Stimulated activated naive CD8-positive, alpha-beta T cell treated with anti-CD3 and anti-CD28 coated beads, Interleukin-15, Interleukin-2, amounts not matched to agents 100 ng/mL and 50 ng/mL, for 24 hours (primary cell): Measurements from ENCODE around the gene PPP6R1.

ENCODE experiments used
- H3K27ac Mint-ChIP-seq: one replicate; pipeline ENCODE4 v1.8.0; 2021; ENCODE audit warnings: mild to moderate bottlenecking, mixed read lengths
- H3K27me3 Mint-ChIP-seq: one replicate; pipeline ENCODE4 v1.8.0; 2021; ENCODE audit warnings: mixed read lengths
- H3K36me3 Mint-ChIP-seq: one replicate; pipeline ENCODE4 v1.8.0; 2021; ENCODE audit warnings: low read depth, mixed read lengths
- H3K4me1 Mint-ChIP-seq: one replicate; pipeline ENCODE4 v1.8.0; 2021; ENCODE audit warnings: low read depth, mixed read lengths
- H3K4me3 Mint-ChIP-seq: one replicate; pipeline ENCODE4 v1.8.0; 2021; ENCODE audit warnings: mild to moderate bottlenecking, mixed read lengths
- H3K9me3 Mint-ChIP-seq: one replicate; pipeline ENCODE4 v1.8.0; 2021; ENCODE audit warnings: mixed read lengths

The PPP6R1 gene

DNA sequence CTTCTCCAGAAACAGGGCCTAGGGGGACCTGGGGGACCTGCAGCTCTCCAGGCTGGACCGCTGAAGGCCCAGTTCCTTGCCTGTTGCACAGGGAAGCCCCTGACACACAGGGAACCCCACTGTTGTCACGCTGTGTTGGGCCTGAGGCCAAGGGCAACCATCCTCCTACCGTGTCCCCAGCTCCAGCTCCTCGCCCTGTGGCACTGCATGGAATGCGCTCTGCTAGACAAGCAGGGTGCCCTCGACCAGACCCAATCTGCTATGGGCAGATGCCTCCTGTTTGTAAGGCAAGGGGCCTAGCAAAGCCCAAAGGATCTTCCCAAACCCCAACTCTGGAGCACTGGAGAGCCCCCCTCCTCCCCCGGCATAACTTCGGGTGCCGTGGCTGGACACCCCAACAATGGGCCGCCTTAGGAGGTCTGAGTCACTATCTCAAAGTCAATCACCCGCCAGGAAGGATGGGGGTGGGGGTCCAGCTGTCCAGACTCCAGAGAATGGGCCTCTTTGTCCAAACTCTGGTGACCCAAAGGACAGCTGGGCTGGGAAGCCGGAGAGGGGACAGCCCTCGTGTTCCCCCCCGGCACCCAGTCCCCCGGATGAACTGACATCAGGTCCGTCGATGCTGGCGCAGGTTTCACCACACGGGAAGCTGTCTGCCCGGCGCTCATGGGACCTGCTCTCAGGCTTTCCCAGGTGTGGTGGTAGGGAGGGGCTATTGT, 28.7 kb upstream of the PPP6R1 start:
- H3K27ac Mint-ChIP-seq, result no peak overlapping the region
- no peaks in the 10 kb centered on the region for H3K27me3 Mint-ChIP-seq
- no peak overlapping the region for H3K4me3 Mint-ChIP-seq
- peaks cover 17% of the 10 kb centered on the region for H3K4me1 Mint-ChIP-seq
- H3K36me3 Mint-ChIP-seq, result no peaks in the 10 kb centered on the region
- H3K9me3 Mint-ChIP-seq, result no peaks in the 10 kb centered on the region

DNA sequence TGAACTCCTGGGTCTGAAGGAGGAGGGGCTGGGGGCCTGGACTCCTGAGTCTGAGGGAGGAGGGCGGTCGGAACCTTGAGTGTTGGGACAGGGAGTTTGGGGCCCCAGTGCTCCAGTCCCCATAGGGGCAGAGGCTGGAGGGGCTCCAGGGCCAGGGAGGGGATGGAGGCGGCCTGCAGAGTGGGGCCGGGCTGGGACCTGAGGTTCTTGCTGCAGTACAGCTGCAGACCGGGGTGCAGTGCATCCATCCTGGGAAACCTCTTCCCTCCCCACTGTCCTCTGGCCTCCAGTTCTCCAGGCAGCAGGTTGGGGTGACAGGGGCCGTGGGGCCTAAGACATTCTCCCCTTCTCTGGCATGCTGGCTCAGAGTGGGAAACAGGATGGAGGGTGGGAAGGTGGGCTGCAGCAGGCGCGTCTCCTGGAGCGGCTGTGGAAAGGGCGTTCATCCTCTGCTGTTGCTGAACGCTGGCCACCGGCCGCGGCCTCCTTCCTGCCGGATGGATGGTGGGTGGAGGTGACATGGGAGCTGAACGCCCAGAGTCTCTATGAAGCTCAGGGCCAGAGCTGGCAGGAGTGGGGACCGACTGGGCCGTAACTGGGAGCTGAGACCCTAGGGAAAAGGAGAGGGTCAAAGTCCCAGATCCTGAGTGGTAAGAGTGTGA, 26.5 kb upstream of the PPP6R1 start:
- peaks cover 20% of the 10 kb centered on the region for H3K4me1 Mint-ChIP-seq
- H3K27me3 Mint-ChIP-seq, result no peaks in the 10 kb centered on the region
- H3K27ac Mint-ChIP-seq, result no peak overlapping the region
- no peaks in the 10 kb centered on the region for H3K9me3 Mint-ChIP-seq
- H3K36me3 Mint-ChIP-seq, result no peaks in the 10 kb centered on the region
- H3K4me3 Mint-ChIP-seq, result no peak overlapping the region

DNA sequence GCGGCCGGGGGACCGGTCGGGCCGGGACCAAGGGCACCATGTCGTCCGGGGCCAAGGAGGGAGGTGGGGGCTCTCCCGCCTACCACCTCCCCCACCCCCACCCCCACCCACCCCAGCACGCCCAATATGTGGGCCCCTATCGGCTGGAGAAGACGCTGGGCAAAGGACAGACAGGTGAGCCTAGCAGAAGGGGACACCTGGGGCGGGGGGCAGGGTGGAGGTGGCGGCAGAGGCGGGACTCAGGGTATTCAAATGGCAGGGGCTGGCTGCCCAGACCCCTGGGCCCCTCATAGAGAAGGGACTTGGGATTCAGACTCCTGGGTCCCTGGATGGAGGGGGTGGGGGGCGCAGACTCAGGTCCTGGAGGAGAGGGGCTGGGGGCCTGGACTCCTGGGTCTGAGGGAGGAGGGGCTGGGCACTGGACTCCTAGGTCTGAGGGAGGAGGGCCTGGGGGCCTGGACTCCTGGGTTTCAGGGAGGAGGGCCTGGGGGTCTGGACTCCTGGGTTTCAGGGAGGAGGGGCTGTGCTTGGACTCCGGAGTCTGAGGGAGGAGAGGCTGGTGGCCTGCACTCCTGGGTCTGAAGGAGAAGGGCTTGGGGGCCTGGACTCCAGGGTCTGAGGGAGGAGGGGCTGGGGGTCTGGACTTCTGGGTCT, 25.7 kb upstream of the PPP6R1 start:
- H3K4me3 Mint-ChIP-seq, result no peak overlapping the region
- no peak overlapping the region for H3K27ac Mint-ChIP-seq

DNA sequence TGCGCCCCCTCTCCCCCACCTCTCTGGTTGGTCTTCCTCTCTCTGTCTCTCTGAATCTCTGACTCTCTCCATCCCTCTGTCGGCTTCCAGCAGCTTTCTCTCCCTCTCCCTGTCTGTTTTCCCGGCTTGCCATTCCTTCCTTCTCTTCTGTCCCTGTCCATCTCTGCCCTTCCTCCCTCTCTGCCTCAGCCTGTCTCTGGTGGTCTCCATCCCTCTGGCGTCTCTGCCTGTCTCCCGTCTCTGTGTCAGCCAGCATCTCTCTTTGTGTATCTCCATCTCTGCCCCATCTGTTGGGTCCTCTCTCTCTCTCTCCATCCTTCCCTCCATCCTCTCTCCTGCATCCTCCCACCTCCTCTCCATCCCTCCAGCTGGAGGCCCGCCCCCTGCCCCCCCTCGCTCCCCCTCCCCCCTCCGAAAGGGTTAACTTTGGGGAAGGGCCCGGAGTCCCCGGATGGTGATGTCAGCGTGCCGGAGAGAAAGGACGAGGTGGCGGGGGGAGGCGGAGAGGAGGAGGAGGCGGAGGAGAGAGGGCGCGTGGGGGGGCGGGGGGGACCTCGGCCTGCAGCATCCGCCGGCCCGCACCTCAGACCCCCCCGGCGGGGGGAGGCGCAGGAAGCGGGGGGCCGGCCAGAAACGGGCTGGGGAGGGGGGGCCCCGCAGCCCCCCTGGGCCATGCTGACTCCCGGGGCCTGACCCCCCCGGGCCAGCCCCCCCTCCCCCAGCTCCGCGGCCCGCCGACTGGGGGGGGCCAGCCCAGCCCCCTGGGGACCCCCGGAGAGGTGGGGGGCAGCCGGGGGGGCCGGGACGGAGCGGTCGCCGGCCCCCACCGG, 24.9 kb upstream of the PPP6R1 start, which contains the start of gene BRSK1:
BRSK1 (plus strand) TSS at position 450 of the 830 bp plus-strand sequence. CDS start 446 bp downstream, outside the sequence.
- Mint-ChIP-seq H3K4me3 (peak within 1 kb of the TSS; percentile 0), H3K4me1 (peaks cover 31% of the 10 kb centered on the region), H3K9me3 (no peaks in the 10 kb centered on the region), H3K27ac (peak within 1 kb of the TSS; percentile 13), H3K27me3 (no peaks in the 10 kb centered on the region), H3K36me3 (peaks cover 4% of the 10 kb centered on the region)

More for the DNA sequence above, 25.7 kb upstream of the PPP6R1 start:
- H3K27me3 Mint-ChIP-seq, result no peaks in the 10 kb centered on the region
- H3K4me1 Mint-ChIP-seq, result peaks cover 25% of the 10 kb centered on the region
- peaks cover 4% of the 10 kb centered on the region for H3K36me3 Mint-ChIP-seq
- no peaks in the 10 kb centered on the region for H3K9me3 Mint-ChIP-seq

DNA sequence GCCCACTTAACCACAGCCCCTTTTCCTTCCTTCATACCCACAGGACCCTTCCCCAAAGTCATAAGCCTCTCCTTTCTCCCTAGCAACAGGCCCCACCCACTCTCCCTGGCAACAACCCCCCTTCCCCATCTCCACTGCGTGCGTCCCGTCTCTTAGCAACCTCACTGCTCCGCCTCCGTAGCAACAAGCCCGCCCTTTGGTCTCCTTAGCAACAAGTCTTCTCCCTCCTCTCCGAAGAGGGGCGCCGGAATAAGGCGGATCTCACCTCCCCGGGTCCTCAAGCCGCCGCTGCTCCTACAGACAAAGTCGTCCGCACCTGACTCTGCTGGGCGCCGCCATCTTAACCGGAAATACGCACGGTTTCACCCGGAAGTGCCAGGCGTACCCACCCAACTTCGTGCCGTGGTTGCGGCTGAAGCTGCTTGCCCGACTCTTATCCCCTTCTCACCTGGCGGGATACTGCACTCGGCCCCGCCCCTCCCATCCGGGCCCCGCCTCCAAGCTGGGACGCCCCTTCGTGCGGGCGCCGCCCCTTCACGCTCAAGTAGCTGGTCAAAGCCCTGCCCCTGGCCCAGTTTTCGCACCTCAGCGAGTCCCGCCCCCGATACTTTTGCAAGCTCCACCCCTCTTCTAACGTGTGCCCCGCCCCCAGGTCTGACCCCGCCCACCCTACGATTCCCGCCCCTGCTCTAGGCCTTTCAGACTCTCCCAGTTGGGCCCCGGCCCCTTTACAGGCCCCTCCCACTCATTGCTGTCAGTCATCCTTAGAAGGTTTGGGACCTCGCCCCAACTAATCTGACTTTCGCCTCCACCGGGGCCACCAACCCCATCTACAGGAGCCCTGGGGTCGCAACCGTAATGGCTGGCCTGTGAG, 21.2 kb upstream of the PPP6R1 start, which contains the start of gene HSPBP1:
HSPBP1 (minus strand) TSS at position 341 of the 874 bp plus-strand sequence. CDS start 502 bp downstream, outside the sequence.
- no peaks in the 10 kb centered on the region for H3K9me3 Mint-ChIP-seq
- H3K27ac Mint-ChIP-seq, result peak within 1 kb of the TSS; percentile 98
- peaks cover 28% of the 10 kb centered on the region for H3K36me3 Mint-ChIP-seq
- H3K27me3 Mint-ChIP-seq, result no peaks in the 10 kb centered on the region
- H3K4me1 Mint-ChIP-seq, result peaks cover 52% of the 10 kb centered on the region
- H3K4me3 Mint-ChIP-seq, result peak within 1 kb of the TSS; percentile 94

DNA sequence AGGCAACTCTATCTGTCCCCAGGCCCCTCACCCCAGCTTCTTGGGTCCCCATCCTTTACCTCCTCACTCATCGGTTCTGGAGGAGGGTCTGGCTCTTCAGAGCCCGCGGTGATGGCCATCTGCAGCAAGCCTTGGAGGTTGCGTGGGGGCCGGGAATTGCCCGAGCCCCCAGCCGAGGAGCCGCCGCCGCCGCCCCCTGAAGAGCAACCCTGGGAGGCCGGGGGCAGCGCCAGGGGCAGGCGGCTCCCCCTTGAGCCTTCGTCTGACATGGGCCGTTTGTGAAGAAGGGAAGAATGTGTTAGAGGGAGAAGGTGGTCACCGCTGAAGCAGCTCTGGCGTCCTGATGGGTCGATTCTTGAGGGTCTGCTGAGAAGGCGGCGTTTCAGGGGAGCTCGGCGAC, 20.5 kb upstream of the PPP6R1 start:
- Mint-ChIP-seq H3K4me1 (peaks cover 52% of the 10 kb centered on the region), H3K36me3 (peaks cover 34% of the 10 kb centered on the region), H3K27me3 (no peaks in the 10 kb centered on the region), H3K9me3 (no peaks in the 10 kb centered on the region), H3K27ac (peak overlapping the region; percentile 98), H3K4me3 (peak overlapping the region; percentile 94)

DNA sequence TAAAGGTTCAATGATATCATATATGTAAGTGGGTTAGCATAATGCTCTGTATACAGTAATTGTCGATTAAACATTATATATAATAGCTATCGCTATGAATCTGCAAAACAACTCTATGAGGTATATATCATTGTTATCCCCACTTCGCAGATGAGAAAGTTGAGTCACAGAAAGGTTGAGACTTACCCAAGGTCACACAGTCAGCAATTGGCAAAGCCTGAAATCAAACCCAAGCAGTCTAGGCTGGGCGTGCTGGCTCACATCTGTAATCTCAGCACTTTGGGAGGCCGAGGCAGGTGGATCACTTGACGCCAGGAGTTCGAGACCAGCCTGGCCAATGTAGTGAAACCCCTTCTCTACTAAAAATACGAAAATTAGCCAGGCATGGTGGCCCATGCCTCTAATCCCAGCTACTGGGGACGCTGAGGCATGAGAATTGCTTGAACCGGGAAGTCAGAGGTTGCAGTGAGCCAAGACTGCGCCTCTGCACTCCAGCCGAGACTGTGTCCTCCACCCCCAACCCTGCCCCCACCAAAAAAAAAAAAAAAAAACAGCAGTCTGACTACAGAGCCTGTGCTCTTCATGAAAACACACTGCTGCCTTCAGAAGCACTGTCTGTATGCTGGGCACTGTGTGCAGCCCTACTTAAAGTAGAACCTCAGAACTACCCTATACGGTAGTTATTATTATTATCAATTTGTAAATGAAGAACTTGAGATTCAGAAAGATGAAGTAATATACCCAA, 19.7 kb upstream of the PPP6R1 start:
- Mint-ChIP-seq H3K4me1 (peaks cover 51% of the 10 kb centered on the region), H3K27me3 (no peaks in the 10 kb centered on the region), H3K36me3 (peaks cover 36% of the 10 kb centered on the region), H3K4me3 (peak overlapping the region; percentile 94), H3K9me3 (no peaks in the 10 kb centered on the region), H3K27ac (peak overlapping the region; percentile 72)

DNA sequence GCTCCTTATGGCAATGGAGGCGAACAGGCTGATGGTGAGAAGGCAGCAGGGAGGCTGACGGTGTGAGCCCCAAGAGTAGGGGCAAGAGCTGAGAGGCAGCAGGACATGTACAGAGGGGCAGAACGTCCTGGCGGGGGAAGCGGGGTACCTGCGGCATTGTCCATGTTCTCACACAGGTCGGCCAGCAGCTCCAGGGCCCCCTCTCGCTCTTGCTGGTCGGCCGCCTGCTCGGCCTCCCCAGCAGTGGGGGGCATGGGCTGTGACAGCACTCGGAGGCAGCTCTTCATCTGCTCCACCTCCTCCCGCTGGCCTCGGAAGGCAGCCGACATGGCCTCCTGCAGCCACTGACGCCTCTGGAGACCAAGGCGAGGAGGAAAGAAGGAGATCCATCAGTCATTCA, 18.7 kb upstream of the PPP6R1 start:
- Mint-ChIP-seq H3K4me3 (no peak overlapping the region), H3K27me3 (no peaks in the 10 kb centered on the region), H3K27ac (no peak overlapping the region), H3K4me1 (peaks cover 44% of the 10 kb centered on the region), H3K36me3 (peaks cover 46% of the 10 kb centered on the region), H3K9me3 (no peaks in the 10 kb centered on the region)

DNA sequence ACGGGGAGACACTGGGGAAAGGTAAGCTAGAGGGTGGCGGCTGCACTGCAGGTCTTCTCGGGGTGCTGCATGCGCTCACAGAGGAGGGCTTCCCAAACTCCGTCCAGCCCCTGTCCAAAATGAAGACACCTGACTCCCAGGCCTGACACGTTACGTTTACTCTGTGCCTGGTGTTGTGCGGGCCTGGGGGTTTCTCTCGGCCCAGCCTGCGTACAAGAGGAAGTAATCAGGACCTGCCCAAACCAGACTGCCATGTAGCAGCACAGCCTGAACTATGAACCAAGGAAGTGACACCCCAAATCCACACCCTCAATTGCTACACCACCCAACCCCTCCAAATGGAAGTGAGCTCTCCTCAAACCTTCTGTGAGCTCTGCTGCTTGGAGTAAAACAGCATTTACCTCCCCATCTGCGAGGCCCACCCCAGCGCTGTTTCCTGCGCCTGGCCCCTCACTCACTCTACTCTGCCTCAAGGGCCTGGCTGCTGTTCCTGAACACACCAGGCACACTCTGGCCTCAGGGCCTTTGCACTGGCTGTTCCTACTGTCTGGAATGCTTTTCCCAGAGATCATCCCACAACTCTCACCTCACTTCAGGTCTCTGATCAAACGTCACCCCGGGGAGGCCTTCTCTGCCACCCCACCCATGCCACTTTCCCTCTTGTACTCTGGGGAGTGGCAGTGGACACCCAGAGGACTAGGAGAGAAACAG, 18.1 kb upstream of the PPP6R1 start:
- Mint-ChIP-seq H3K36me3 (peaks cover 52% of the 10 kb centered on the region), H3K27ac (no peak overlapping the region), H3K27me3 (no peaks in the 10 kb centered on the region), H3K4me3 (no peak overlapping the region), H3K4me1 (peaks cover 44% of the 10 kb centered on the region), H3K9me3 (no peaks in the 10 kb centered on the region)

DNA sequence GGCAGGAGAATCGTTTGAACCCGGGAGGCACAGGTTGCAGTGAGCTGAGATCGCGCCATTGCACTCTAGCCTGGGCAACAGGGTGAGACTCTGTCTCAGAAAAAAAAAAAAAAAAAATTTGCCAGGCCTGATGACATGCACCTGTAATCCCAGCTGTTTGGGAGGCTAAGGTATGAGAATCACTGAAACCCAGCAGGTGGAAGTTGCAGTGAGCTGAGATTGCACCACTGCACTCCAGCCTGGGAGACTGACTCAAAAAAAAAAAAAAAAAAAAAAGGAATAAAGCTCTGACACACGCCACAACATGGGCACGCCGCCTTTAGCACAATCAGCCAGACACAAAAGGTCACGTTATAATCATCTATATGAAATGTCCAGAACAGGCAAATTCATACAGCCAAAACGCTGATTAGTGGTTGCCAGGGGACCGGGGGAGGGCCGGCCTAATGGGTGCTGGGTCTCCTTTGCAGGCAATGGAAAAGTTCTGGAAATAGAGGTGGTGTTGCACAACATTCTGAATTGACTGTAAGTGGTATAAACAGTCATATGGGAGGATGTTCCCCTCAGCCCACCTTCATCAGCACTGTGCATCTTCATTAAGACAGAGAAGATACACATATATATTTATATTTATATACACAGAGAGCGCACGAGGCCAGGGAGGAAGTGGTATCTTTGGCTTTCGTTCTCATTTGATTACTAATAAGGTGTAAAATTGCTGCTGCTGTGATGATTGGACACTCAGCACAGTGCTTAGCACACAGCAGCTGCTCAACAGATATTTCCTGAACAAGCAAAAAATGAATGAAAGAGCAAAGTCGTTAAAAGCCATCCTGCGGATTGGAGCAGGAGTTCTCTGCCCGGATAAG, 17.3 kb upstream of the PPP6R1 start:
- Mint-ChIP-seq H3K9me3 (no peaks in the 10 kb centered on the region), H3K4me1 (peaks cover 39% of the 10 kb centered on the region), H3K27ac (no peak overlapping the region), H3K36me3 (peaks cover 53% of the 10 kb centered on the region), H3K4me3 (no peak overlapping the region), H3K27me3 (no peaks in the 10 kb centered on the region)

DNA sequence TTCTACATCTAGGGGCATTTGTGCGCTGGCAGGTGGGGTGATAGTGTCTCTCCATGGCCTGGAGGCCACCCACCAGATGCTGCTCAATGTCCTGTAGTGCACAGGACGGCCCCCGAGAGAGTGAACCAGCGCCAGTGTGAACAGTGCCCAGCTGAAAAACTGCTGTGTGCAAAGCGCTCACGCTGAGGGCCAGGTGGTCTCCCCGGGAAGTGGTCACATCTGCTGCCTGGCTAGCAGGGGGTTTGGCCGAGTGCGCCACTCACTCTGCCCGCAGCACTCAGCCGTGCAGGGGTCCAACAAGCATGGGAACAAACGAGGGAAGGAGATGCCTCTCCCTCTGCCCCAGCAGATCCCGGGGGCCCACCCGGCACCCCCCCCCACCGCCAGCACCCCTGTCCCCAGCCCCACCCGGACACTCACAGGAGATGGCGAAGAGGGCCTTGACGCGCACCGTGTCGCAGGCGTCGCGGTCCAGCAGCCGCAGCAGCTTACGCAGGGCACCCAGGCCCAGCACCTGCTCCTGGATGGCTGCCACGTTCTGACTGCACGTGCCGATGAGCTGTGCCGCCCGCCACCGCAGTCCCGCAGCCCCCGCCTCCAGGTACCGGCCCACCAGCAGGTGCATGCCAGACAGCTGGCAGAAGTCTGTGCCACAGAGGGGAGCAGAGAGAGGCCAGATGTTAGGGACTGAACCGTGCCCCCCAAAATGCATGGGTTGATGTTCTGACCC, 15.3 kb upstream of the PPP6R1 start:
- Mint-ChIP-seq H3K4me1 (peaks cover 26% of the 10 kb centered on the region), H3K27ac (no peak overlapping the region), H3K36me3 (peaks cover 65% of the 10 kb centered on the region), H3K4me3 (no peak overlapping the region), H3K27me3 (no peaks in the 10 kb centered on the region), H3K9me3 (no peaks in the 10 kb centered on the region)

DNA sequence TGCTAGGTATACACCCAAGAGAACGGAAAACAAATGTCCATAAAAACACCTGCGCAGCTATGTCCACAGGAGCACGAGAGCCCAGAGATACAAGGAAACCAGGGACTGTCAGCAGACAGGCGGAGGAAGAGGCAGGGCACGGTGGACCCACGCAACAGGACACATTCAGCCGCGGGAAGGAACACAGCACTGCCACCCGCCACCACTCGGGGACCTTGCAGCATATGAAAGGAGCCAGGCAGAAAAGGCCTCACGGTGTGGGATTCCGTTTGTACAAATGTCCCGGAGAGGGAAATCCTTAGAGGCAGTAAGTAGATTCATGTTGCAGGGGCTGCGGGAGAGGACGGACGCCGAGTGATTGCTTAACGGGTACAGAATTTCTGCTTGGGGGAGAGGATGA, 13.3 kb upstream of the PPP6R1 start:
- Mint-ChIP-seq H3K4me1 (peaks cover 13% of the 10 kb centered on the region), H3K36me3 (peaks cover 63% of the 10 kb centered on the region), H3K27ac (no peak overlapping the region), H3K27me3 (no peaks in the 10 kb centered on the region), H3K4me3 (no peak overlapping the region), H3K9me3 (no peaks in the 10 kb centered on the region)
